Measurements from ENCODE around the gene STX3. TPM values are rescaled to one million over a fixed set of nuclear protein-coding genes. Genes with fewer than 3 reads are reported as not detected.

STX3 gene
- total RNA-seq, 1 experiment from 2014 or later = 20.4 TPM

- no peak for TF ChIP-seq ZBTB33 (IDR thresholded peaks at IDR 0.05; ENCODE audit: extremely low read depth, insufficient replicate concordance, low read length)
- no peak for TF ChIP-seq CEBPB (IDR thresholded peaks at IDR 0.05; ENCODE audit: low read depth)
- no peak for TF ChIP-seq SRF (IDR thresholded peaks at IDR 0.05; ENCODE audit: low read depth)
- TF ChIP-seq POLR2A (IDR thresholded peaks at IDR 0.05; ENCODE audit: borderline replicate concordance, extremely low read depth, insufficient read depth, insufficient read length) = no peak
These were observed 6.8 kb downstream of the STX3 start (continued) for GRCh38 chr11:59761993-59762392.

- H3K9ac ChIP-seq (ENCODE audit: low read length) = no peak overlapping the region
- no peak for ATAC-seq
- no peak overlapping the region for H3K4me2 ChIP-seq (ENCODE audit: low read length)
- no TSS peak for BruUV-seq (replicated peaks)
- TF ChIP-seq FOSL1 (IDR thresholded peaks at IDR 0.05; ENCODE audit: low read depth) = no peak
- TF ChIP-seq ATF3 (IDR thresholded peaks at IDR 0.05) = no peak
- TF ChIP-seq TCF7L2 (IDR thresholded peaks at IDR 0.05; ENCODE audit: borderline replicate concordance, extremely low read depth, insufficient read depth, insufficient read length) = no peak
- no peak for TF ChIP-seq CTCF (IDR thresholded peaks at IDR 0.05 in 2 of 3, conservative IDR thresholded peaks at IDR 0.05 in 1 of 3; ENCODE audit: borderline replicate concordance in 1 of 3, insufficient read depth in 1 of 3, low read depth in 2 of 3, low read length in 2 of 3)
- no peak for TF ChIP-seq ELF1 (IDR thresholded peaks at IDR 0.05; ENCODE audit: borderline replicate concordance, low read depth)
- TF ChIP-seq YY1 (IDR thresholded peaks at IDR 0.05; ENCODE audit: extremely low read depth, insufficient replicate concordance, low read depth, low read length) = no peak
- H3K79me2 ChIP-seq (ENCODE audit: insufficient read depth, low read length) = peaks cover 87% of the 10 kb centered on the region
- DNase-seq (ENCODE audit: low read depth, low spot score) = no peak
- no peak overlapping the region for H3K27ac ChIP-seq (ENCODE audit: low read depth, low read length)
- ChIA-PET RAD21 (ENCODE audit: low non-redundant PET in 1 of 2, low total read pairs in 2 of 2, uncharacterized antibody in 2 of 2, unreplicated experiment in 2 of 2) (no interaction called here), CTCF (no interaction called here), POLR2A (no interaction called here)
- H3K36me3 ChIP-seq (ENCODE audit: control insufficient read depth in 1 of 2, insufficient read depth in 2 of 2, low read length in 2 of 2) = no peaks in the 10 kb centered on the region
- no peak overlapping the region for H2AFZ ChIP-seq (ENCODE audit: low read depth, low read length, poor library complexity, severe bottlenecking)
- no peak overlapping the region for H3K4me3 ChIP-seq (replicated peaks in 1 of 2; ENCODE audit: low read depth in 1 of 2, low read length in 2 of 2)
- no peaks in the 10 kb centered on the region for H3K9me3 ChIP-seq (ENCODE audit: control insufficient read depth in 1 of 2, insufficient read depth in 1 of 2, low read depth in 1 of 2, low read length in 2 of 2)
- no peaks in the 10 kb centered on the region for H3K27me3 ChIP-seq (ENCODE audit: insufficient read depth, low read length)
- H4K20me1 ChIP-seq (ENCODE audit: insufficient read depth) = no peaks in the 10 kb centered on the region
- H3K9me2 ChIP-seq (ENCODE audit: insufficient read depth) = no peaks in the 10 kb centered on the region
- intact Hi-C loops (cut with micrococcal nuclease) = no loop called here
- peaks cover 0 to 5% of the 10 kb centered on the region in 2 experiments; a peak in 1 of 4 replicates for H3K4me1 ChIP-seq (ENCODE audit: control insufficient read depth in 1 of 2, insufficient read depth in 2 of 2, low read length in 2 of 2)
These were observed 10.0 kb downstream of the STX3 start for GRCh38 chr11:59765068-59765735.
